Measurements from ENCODE around the gene STX19. TPM values are rescaled to one million over a fixed set of nuclear protein-coding genes. Genes with fewer than 3 reads are reported as not detected.

Gene STX19
- total RNA-seq (2021), result not detected in 2 replicates
- long read RNA-seq, result 0 reads

GRCh38 chr3:94028093-94028837, at the start of gene STX19:
TSS of gene STX19 (minus strand) at chr3:94028597. CDS start at chr3:94015269, 13,328 bp downstream.
- Histone ChIP-seq H3K27ac (ENCODE audit: insufficient read length, low read depth, low read length) (no peak within 1 kb of the TSS), H3K23ac (ENCODE audit: insufficient read length, low read depth, low read length) (no peak within 1 kb of the TSS), H3K4me2 (ENCODE audit: insufficient read depth, insufficient read length, low read length) (no peak within 1 kb of the TSS), H3K9me3 (ENCODE audit: control insufficient read depth, low read depth, low read length) (no peaks in the 10 kb centered on the region), H4K8ac (replicated peaks; ENCODE audit: insufficient read length, low read depth, low read length) (no peak within 1 kb of the TSS), H3K79me2 (ENCODE audit: insufficient read depth, low read length) (no peaks in the 10 kb centered on the region), H3K9ac (ENCODE audit: extremely low read depth, insufficient read length, low read length) (no peak within 1 kb of the TSS), H3K27me3 (ENCODE audit: insufficient read depth, low read length) (no peaks in the 10 kb centered on the region), H2BK12ac (ENCODE audit: insufficient read length, low read depth, low read length) (no peak within 1 kb of the TSS), H4K5ac (ENCODE audit: insufficient read length, low read depth, low read length) (no peak within 1 kb of the TSS), H3K14ac (ENCODE audit: insufficient read depth, low read length) (no peak within 1 kb of the TSS), H4K91ac (ENCODE audit: insufficient read length, low read depth, low read length) (no peak within 1 kb of the TSS), H3K23me2 (ENCODE audit: insufficient read length, low read depth, low read length, poor library complexity, severe bottlenecking) (no peaks in the 10 kb centered on the region), H3K4ac (ENCODE audit: low read depth, low read length) (no peak within 1 kb of the TSS), H2BK5ac (ENCODE audit: insufficient read length, low read length) (no peak within 1 kb of the TSS), H2AK5ac (ENCODE audit: insufficient read length, low read length) (no peak within 1 kb of the TSS), H3K18ac (ENCODE audit: insufficient read length, low read depth, low read length) (no peak within 1 kb of the TSS), H3K56ac (ENCODE audit: insufficient read length, low read depth, low read length) (no peak within 1 kb of the TSS), H2BK15ac (ENCODE audit: low read depth, low read length) (no peak within 1 kb of the TSS), H3T11ph (ENCODE audit: low read length) (no peak within 1 kb of the TSS), H4K20me1 (ENCODE audit: control insufficient read depth, insufficient read depth, insufficient read length) (no peaks in the 10 kb centered on the region), H2AFZ (ENCODE audit: low read length) (no peak within 1 kb of the TSS), H2BK20ac (ENCODE audit: low read depth, low read length, poor library complexity, severe bottlenecking) (no peak within 1 kb of the TSS), H3K4me1 (ENCODE audit: insufficient read depth, low read length) (no peaks in the 10 kb centered on the region), H2BK120ac (ENCODE audit: low read depth, low read length, poor library complexity, severe bottlenecking) (no peak within 1 kb of the TSS), H3K79me1 (ENCODE audit: insufficient read depth, low read depth, low read length, poor library complexity, severe bottlenecking) (no peaks in the 10 kb centered on the region)
- H3K27ac Mint-ChIP-seq, result peak within 1 kb of the TSS in 1 of 3 experiments; percentile 4; a peak in 1 of 7 replicates
- no peak for DNase-seq
- no peaks in the 10 kb centered on the region for H3K27me3 Mint-ChIP-seq (ENCODE audit: low read depth)
- H3K36me3 Mint-ChIP-seq (ENCODE audit: insufficient read depth in 1 of 3, low read depth in 3 of 3), result no peaks in the 10 kb centered on the region
- H3K9me3 Mint-ChIP-seq, result no peaks in the 10 kb centered on the region
- peaks cover 4 to 5% of the 10 kb centered on the region in 2 experiments; a peak in 2 of 4 replicates for H3K4me1 Mint-ChIP-seq
- no CpG with 5 or more reads among the region's 8 CpGs for WGBS (ENCODE audit: extremely low coverage, insufficient read length, low lambda C conversion rate)
- H3K4me3 Mint-ChIP-seq, result no peak within 1 kb of the TSS
- no peak for TF ChIP-seq CTCF (conservative IDR thresholded peaks at IDR 0.05)
